Inferior parietal cortex (tissue), 1 donor: ENCODE data around the gene ATG7.

Source experiments
- DNase-seq: peaks from one replicate; pipeline ENCODE4 v3.0.0-alpha.2; 2016; ENCODE audit errors: extremely low spot score

The ATG7 gene

DNA sequence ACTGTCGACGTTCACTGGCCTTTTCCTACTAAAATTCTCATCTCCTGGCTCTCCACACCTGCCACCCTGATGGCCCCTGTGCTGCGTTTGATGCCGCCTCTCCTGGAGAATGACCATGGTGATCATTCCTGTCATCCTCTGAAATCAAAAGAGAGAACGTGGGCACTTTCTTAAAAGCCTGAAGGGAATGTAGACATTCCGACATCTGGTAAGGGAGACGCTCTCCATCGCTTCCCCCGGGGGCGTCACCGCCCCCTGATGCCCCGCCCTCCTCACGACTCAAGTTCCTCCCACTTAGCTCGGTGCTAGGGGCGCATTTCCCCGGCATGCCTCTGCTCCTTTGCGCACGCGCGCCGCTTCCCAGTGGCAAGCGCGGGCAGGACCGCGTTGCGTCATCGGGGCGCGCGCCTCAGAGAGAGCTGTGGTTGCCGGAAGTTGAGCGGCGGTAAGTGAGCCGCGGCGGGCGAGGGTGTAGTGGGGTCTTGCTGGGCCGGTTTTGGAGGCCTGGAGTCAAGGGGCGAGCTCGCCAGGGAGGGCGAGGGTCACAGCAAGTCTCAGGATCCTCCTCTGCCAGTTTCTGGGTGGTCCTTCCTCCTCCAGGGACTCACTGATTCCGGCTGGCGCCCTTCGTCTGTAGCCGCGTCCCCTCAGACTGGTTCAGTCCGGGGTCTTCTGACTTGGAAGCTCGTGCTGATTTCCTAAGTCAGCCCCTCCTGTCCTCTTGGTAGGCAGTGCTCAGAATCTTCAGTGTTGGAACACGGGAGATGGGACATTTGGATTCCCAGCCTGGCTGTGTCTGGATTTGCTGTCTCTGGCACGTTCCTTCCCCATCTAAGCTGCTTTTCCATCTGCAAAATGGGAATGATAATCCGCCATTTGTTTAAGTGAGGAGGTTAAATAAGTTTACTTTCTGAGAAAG, at the start of gene ATG7:
ATG7 (plus strand) TSS at position 412 of the 919 bp plus-strand sequence. CDS start 26,299 bp downstream, outside the sequence.
- peak; percentile 97 for DNase-seq

DNA sequence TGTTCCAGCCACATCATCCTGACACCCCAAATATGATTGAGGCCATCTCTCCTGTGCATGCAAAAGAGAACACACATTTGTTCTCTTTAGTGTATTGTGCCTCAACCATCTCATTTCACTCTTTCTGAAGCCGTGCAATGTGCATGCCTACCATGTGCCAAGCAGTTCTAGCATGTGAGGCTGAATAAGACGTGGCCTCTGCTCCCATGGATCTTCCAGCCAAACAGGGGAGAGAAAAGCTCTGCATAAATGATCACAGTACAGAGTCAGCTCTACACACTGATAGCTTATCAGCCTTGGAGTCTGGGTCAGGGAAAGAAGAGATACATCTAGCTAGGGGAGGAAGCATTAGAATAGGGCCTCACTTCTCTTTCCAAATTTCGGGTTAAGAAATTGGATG, 48.2 kb upstream of the ATG7 start:
- no peak for DNase-seq

DNA sequence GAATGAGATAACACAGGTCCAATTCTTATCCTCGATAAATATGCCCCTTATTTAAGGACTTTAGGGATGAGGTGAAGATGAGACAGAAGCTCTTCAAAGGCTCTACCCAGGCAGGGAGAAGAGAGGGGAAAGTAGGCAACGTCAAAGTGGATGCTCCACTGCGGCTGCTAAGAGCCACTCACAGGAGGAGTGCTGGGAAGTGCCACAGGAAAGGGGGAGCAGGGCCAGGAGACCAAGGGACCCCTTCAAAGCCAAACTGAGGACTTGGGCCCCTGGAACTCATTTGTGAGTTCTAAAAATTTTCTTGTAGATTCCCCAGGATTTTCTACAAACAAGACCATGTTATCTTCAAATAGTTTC, 47.3 kb upstream of the ATG7 start:
- DNase-seq: no peak

- DNase-seq: no peak
These were observed 46.2 kb upstream of the ATG7 start for GRCh38 chr3:11226042-11226370.

DNA sequence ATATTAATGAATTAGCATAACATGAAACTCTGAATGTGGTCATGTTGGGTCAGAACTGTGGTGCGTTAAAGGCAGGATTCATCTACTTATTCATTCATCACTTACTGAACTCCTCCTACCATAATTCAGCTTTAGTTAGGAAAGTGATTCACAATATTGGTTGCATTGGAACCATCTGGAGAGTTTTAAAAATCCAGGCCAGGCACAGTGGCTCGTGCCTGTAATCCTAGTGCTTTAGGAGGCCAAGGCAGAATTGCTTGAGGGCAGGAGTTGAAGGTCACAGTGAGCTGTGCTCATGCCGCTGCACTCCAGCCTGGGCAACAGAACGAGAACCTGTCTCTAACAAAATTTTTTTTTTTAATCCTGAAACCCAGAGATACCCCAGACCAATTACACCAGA, 44.2 kb upstream of the ATG7 start:
- no peak for DNase-seq

- DNase-seq: no peak
These were observed 42.1 kb upstream of the ATG7 start for GRCh38 chr3:11230125-11230524.

DNA sequence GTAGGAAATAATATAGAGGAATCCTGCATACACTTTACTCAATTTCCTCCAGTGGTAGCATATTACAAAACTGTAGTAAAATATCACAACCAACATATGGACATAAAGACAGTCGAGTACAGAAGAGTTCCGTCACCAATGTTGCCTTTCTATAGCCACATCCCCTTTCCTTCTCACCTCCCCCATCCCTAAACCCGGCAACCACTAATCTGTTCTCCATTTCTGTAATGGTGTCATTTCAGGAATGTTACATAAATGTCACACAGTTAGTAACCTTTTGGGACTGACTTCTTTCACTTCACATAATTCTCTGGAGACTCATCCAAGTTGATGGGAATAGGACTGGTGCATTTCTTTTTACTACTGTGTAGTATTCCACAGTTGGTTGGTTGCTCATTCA, 41.4 kb upstream of the ATG7 start:
- no peak for DNase-seq

DNA sequence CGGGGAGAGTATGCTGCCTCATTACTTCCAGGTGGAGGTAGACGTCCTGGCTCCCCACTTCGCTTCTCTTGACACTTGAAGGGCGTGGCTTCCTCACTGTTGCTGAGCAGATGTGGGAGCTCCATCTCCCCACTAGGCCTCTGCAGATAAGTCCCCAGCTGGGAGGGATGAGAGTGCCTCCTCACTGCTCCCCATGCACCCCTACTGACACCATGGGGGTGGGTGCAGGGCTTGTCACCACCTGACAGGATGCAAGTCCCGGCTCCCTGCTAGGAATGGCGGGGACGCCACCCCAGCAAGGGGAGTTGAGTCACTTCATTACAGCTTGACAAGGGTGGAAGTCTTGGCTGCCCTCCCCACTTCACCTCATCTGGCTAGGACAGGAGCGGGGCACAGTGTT, 36.8 kb upstream of the ATG7 start:
- no peak for DNase-seq

- DNase-seq: peak; percentile 32
These were observed 35.4 kb upstream of the ATG7 start for GRCh38 chr3:11236588-11237461.

DNA sequence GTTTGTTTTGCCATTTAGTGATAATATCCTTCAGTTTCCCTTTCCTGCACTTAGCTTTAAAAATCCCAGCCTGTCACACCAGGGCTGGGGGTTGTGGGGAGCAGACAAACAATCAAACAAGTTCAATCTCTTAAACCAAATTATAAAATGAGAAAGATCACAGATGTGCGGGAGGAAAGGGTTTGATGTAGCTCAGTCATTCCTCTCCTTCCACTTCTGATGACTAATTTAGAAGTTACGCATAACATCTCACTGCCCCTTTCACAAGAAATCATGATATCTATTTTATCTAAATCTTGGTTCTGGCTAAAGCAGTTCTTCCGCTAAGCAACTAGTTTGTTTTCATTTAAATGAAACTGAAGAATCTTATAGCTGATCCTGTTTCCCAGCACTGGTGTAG, 34.1 kb upstream of the ATG7 start:
- DNase-seq: no peak

GRCh38 chr3:11238880-11239279, 33.3 kb upstream of the ATG7 start:
- DNase-seq: no peak

GRCh38 chr3:11239796-11240195, 32.4 kb upstream of the ATG7 start:
- DNase-seq: no peak

- no peak for DNase-seq
These were observed 31.7 kb upstream of the ATG7 start for GRCh38 chr3:11240496-11240895.

GRCh38 chr3:11244121-11244677, 28.0 kb upstream of the ATG7 start:
- no peak for DNase-seq

- no peak for DNase-seq
These were observed 26.9 kb upstream of the ATG7 start for GRCh38 chr3:11245276-11245675.

DNA sequence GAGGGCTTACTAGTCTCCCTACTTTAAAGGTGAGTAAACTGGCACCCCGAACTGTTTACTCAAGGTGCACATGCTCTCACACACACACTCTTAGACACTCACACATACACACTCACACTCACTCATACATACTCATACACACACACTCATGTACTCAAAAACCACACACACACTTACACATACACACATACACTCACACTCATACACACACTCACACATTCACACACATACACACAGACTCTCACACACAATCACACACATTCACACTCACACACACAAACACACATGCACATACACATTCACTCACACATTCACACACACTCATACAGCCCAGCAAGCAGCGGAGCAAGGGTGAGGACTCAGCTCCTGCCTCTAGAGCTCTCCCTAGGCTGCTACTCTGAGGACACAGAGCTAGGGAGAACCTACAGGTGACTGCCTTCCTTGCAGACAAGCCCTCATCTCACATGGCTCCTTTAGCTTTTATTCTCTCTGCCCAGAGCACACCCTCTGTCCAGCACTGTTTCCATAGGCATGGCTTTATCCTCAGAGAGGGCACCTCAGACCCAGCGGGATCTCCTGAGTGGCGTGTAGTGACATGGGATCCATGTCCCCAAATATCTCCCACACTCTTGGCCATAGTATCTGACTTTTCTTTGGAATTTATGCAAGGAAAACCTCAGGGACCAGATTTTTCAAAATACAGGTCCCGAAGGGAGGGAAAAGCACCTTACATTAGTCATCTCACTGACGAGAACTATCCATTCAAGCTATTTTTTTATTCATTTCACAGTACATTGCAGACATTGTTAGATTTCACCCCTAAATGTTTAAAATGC, 26.2 kb upstream of the ATG7 start:
- DNase-seq: no peak

- DNase-seq: no peak
These were observed 25.6 kb upstream of the ATG7 start for GRCh38 chr3:11246663-11246970.

GRCh38 chr3:11247362-11247761, 24.8 kb upstream of the ATG7 start:
- no peak for DNase-seq

- no peak for DNase-seq
These were observed 23.6 kb upstream of the ATG7 start for GRCh38 chr3:11248596-11248995.

- no peak for DNase-seq
These were observed 21.0 kb upstream of the ATG7 start for GRCh38 chr3:11250902-11251806.

- DNase-seq: no peak
These were observed 20.4 kb upstream of the ATG7 start for GRCh38 chr3:11251807-11252176.
